PC-9 (cell line): Measurements from ENCODE around the gene ZNF480.

ENCODE experiments used
- CTCF ChIP-seq: fragments of 200-600 bp; sonication (generic); conservative IDR thresholded peaks from 2 replicates; pipeline ENCODE4 v1.6.1; 2017; ENCODE audit warnings: mixed run types, antibody characterized with exemption, mild to moderate bottlenecking, moderate library complexity
- EZH2 ChIP-seq: fragments of 200-600 bp; sonication (generic); IDR thresholded peaks from 2 replicates; pipeline ENCODE4 v1.8.0; 2017; ENCODE audit warnings: antibody characterized with exemption, low read depth

- 0 out of 2 replicates have a peak, but pooled peaks have one; percentile 8 for TF ChIP-seq CTCF
- no peak for TF ChIP-seq EZH2
These were observed 27.4 kb upstream of the ZNF480 start, which contains the start of gene ZNF766 for GRCh38 chr19:52269338-52270261.
